ENCODE results near the gene RALGAPA2. TPM values are rescaled to one million over a fixed set of nuclear protein-coding genes. Genes with fewer than 3 reads are reported as not detected.

The RALGAPA2 gene
- total RNA-seq, 4 donors from 2014 or later: 54.3 to 67.6 (median 60.3) TPM

DNA sequence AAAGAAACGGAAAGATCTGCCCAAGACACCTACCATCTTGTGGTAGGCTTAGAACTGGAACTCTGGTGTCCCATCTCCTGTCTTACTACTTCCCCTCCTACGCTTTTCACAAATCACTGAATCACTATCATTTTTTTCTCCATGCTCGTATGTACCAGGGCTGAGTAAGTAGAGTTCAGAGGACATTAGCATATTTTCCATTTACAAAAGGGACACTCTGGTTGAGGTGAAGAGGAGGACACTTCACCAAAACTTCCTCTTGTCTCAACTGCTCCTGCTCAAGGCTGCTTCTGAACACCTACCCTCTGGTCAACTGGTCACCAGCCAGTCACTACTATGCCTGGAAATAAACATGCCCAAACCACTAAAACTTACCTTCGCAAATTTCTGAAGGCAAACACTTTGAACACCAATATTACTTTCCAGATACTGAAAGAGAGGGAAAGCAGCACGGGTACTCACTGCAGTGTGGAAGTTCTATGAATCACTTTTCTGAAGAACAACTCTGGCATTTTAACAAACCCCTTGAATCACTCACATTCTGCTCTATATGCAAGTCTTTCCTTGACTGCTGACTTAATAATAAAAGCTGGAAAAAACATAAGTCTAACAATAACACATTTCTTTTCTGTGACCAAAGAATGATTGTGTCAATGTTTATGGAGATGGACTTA, 221.2 kb downstream of the RALGAPA2 start:
- Histone ChIP-seq H3K27me3 (no peaks in the 10 kb centered on the region), H3K36me3 (peaks cover 0 to 43% (median 0%) of the 10 kb centered on the region in 3 donors), H3K4me1 (no peaks in the 10 kb centered on the region), H3K9me3 (no peaks in the 10 kb centered on the region), H3K27ac (no peak overlapping the region), H3K4me3 (no peak overlapping the region)
- TF ChIP-seq POLR2A (IDR thresholded peaks at IDR 0.05): no peak
- TF ChIP-seq, protein P1, sequence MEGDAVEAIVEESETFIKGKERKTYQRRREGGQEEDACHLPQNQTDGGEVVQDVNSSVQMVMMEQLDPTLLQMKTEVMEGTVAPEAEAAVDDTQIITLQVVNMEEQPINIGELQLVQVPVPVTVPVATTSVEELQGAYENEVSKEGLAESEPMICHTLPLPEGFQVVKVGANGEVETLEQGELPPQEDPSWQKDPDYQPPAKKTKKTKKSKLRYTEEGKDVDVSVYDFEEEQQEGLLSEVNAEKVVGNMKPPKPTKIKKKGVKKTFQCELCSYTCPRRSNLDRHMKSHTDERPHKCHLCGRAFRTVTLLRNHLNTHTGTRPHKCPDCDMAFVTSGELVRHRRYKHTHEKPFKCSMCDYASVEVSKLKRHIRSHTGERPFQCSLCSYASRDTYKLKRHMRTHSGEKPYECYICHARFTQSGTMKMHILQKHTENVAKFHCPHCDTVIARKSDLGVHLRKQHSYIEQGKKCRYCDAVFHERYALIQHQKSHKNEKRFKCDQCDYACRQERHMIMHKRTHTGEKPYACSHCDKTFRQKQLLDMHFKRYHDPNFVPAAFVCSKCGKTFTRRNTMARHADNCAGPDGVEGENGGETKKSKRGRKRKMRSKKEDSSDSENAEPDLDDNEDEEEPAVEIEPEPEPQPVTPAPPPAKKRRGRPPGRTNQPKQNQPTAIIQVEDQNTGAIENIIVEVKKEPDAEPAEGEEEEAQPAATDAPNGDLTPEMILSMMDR (IDR thresholded peaks at IDR 0.05): no peak
- DNase-seq: no peak

DNA sequence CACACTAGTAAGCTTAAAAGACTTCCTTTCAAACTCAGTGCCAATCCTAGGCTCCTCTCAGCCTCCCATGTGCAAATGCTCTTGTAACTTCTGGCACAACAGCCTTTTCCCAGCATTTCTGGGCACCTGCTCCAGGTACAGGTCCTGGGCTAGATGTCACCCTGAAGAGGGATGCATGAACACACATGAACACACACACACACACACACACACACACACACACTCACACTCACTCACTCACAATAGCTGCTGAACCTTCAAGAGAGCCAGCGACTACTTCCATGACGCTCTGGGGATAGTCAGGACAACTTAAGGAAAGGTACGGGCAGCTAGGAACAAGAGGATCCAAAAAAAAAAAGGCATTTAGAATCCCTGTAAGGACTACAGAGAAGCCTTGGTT, 221.8 kb downstream of the RALGAPA2 start:
- no peak for DNase-seq
- Histone ChIP-seq H3K27ac (no peak overlapping the region), H3K9me3 (no peaks in the 10 kb centered on the region), H3K36me3 (peaks cover 0 to 39% (median 0%) of the 10 kb centered on the region in 3 donors), H3K27me3 (no peaks in the 10 kb centered on the region), H3K4me1 (no peaks in the 10 kb centered on the region), H3K4me3 (no peak overlapping the region)
- TF ChIP-seq, protein P1 (IDR thresholded peaks at IDR 0.05): no peak
- TF ChIP-seq POLR2A (IDR thresholded peaks at IDR 0.05): no peak

DNA sequence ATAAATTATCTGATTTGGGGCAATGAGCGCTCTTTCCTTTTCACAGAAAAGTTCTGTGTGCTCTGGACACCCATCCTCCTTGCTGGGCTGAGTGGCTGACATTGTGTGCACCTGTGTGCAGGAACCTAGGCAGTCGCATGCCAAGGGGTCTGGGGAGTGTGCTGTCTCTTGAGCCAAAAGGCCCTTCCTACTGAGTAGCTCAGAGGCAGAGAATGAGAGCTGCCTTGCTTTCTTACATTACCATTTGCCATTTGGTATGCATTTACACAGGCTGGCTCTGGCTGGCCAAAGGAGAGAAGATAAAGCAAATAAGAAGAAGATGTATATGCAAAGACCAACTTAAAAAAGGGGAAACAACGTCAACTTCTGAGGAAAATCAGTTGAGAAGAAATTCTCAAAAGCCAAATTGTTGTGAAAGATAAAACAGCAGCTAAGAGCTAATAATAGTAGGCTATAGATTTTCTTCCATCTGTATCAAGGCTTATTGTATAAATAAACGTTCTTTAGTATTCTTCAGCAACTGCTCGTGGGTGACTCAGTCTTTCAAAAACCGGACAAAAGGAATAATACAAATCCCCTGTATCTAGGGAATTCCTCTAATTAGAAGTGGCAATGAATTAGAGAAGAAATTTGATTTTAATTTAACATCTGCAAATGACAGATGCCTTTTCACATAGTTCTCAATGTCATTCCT, 222.6 kb downstream of the RALGAPA2 start:
- Histone ChIP-seq H3K27me3 (no peaks in the 10 kb centered on the region), H3K9me3 (no peaks in the 10 kb centered on the region), H3K27ac (no peak overlapping the region), H3K36me3 (peaks cover 0 to 30% (median 0%) of the 10 kb centered on the region in 3 donors), H3K4me1 (no peaks in the 10 kb centered on the region), H3K4me3 (no peak overlapping the region)
- DNase-seq: no peak
- TF ChIP-seq, protein P1 (IDR thresholded peaks at IDR 0.05): no peak
- TF ChIP-seq POLR2A (IDR thresholded peaks at IDR 0.05): no peak

DNA sequence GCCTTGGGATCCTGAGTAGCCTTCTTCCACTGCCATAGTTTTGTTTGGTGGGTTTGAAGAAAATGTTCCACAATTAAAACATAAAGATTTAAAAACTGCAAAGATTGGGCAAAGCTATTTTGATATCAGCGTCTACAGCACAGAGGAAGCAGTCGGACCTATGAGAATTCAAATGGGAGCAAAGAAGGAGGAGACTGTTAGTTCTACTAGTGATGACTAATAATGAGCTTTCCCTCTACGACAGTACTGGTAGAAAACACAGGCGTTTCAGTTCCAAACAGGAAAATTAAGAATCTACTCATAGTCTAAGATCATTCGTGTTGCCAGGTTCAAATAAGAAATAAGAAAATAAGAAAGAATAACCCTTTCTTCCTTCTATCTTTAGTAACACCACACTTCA, 223.4 kb downstream of the RALGAPA2 start:
- Histone ChIP-seq H3K36me3 (peaks cover 0 to 32% (median 0%) of the 10 kb centered on the region in 3 donors), H3K4me1 (no peaks in the 10 kb centered on the region), H3K27me3 (no peaks in the 10 kb centered on the region), H3K27ac (no peak overlapping the region), H3K9me3 (no peaks in the 10 kb centered on the region), H3K4me3 (no peak overlapping the region)
- TF ChIP-seq, protein P1 (IDR thresholded peaks at IDR 0.05): no peak
- TF ChIP-seq POLR2A (IDR thresholded peaks at IDR 0.05): no peak
- DNase-seq: no peak

DNA sequence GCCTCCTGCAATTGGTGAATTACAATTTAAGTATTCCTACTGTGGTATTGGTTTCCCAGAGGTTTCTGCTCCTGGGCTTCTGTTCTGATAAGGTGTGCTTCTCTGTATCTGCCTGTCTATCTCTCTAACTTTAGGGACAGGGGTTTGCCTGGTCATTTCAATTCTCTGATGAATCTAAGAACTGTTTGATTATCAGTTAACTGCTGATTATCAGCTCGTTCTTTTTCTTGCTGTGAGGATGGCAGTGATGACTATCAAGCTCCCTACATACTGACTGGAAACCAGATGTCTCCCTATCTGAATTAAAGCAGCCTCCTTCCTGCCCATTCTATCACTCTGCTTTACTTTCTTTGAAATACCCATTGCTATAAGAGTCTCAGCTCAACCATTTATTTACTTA, 224.1 kb downstream of the RALGAPA2 start:
- Histone ChIP-seq H3K27me3 (no peaks in the 10 kb centered on the region), H3K4me3 (no peak overlapping the region), H3K9me3 (no peaks in the 10 kb centered on the region), H3K4me1 (no peaks in the 10 kb centered on the region), H3K27ac (no peak overlapping the region), H3K36me3 (peaks cover 0 to 33% (median 0%) of the 10 kb centered on the region in 3 donors)
- no peak for DNase-seq
- TF ChIP-seq, protein P1 (IDR thresholded peaks at IDR 0.05): no peak
- TF ChIP-seq POLR2A (IDR thresholded peaks at IDR 0.05): no peak

All from Peyer's patch (tissue), 4 donors.